ENCODE measurements around the gene PCNA.

- TF ChIP-seq RAD21 (conservative IDR thresholded peaks at IDR 0.05 in 1 of 2, IDR thresholded peaks at IDR 0.05 in 1 of 2) (no peak), CBX2 (IDR thresholded peaks at IDR 0.05; ENCODE audit: borderline replicate concordance, low read depth) (no peak), CHD2 (IDR thresholded peaks at IDR 0.05; ENCODE audit: low read length, partially characterized antibody) (no peak)
- TF ChIP-seq, protein P1, sequence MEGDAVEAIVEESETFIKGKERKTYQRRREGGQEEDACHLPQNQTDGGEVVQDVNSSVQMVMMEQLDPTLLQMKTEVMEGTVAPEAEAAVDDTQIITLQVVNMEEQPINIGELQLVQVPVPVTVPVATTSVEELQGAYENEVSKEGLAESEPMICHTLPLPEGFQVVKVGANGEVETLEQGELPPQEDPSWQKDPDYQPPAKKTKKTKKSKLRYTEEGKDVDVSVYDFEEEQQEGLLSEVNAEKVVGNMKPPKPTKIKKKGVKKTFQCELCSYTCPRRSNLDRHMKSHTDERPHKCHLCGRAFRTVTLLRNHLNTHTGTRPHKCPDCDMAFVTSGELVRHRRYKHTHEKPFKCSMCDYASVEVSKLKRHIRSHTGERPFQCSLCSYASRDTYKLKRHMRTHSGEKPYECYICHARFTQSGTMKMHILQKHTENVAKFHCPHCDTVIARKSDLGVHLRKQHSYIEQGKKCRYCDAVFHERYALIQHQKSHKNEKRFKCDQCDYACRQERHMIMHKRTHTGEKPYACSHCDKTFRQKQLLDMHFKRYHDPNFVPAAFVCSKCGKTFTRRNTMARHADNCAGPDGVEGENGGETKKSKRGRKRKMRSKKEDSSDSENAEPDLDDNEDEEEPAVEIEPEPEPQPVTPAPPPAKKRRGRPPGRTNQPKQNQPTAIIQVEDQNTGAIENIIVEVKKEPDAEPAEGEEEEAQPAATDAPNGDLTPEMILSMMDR (IDR thresholded peaks at IDR 0.05), result no peak
Measured at GRCh38 chr20:5095931-5096330, 23.8 kb downstream of the PCNA start.

Data from A549 (cell line).